Left ventricle myocardium inferior (tissue), 1 donor: ENCODE results near the gene PTPRN2. TPM values are rescaled to one million over a fixed set of nuclear protein-coding genes. Genes with fewer than 3 reads are reported as not detected.

Experiments
- DNase-seq: peaks from one replicate; pipeline ENCODE4 v3.0.0-alpha.2; 2020
- H3K27ac ChIP-seq: fragments of 200-600 bp; replicated peaks from 2 replicates; pipeline ENCODE4 v1.8.0; 2021
- H3K27me3 ChIP-seq: fragments of 200-600 bp; 2 replicates; pipeline ENCODE4 v1.8.0; 2021; ENCODE audit warnings: low read depth
- H3K36me3 ChIP-seq: fragments of 200-600 bp; 2 replicates; pipeline ENCODE4 v1.8.0; 2021
- H3K4me1 ChIP-seq: fragments of 200-600 bp; 2 replicates; pipeline ENCODE4 v1.8.0; 2021
- H3K4me3 ChIP-seq: fragments of 200-600 bp; 2 replicates; pipeline ENCODE4 v1.8.0; 2021; ENCODE audit warnings: mild to moderate bottlenecking, moderate library complexity
- H3K9me3 ChIP-seq: fragments of 200-600 bp; replicated peaks from 2 replicates; pipeline ENCODE4 v1.8.0; 2021
- CTCF ChIP-seq: fragments of 200-600 bp; IDR thresholded peaks from 2 replicates; pipeline ENCODE4 v1.8.0; 2021; ENCODE audit warnings: antibody characterized with exemption, mild to moderate bottlenecking, borderline replicate concordance
- intact Hi-C: fragments of 100-400 bp; cut with micrococcal nuclease; formaldehyde crosslinking; loops from one replicate; pipeline ENCODE4 v1.11.0; 2022
- total RNA-seq: library from RNA; stranded (reverse); fragmentation: NEBNext Ultra II Directional; extraction: Animal tissue kit (Norgen Biotek cat#: 25700); gene quantifications from one replicate; pipeline ENCODE4 v1.2.1, GENCODE V29; 2021
- donor health status: DM: no; HTN: yes; CAD: no; lungs with severe emphysema.

PTPRN2 gene
- total RNA-seq, 1 donor from 2014 or later, result 1.3 TPM

- Histone ChIP-seq H3K27ac (no peak overlapping the region), H3K4me3 (no peak overlapping the region), H3K27me3 (peaks cover 35% of the 10 kb centered on the region), H3K4me1 (no peaks in the 10 kb centered on the region), H3K9me3 (peaks cover 17% of the 10 kb centered on the region), H3K36me3 (no peaks in the 10 kb centered on the region)
- DNase-seq, result no peak
- TF ChIP-seq CTCF, result no peak
- intact Hi-C loops, result no loop called here
Observed at GRCh38 chr7:158111049-158111751, 476.4 kb downstream of the PTPRN2 start.

GRCh38 chr7:158110661-158111048 is 477.0 kb downstream of the PTPRN2 start:
- Histone ChIP-seq H3K9me3 (peaks cover 11% of the 10 kb centered on the region), H3K27me3 (peaks cover 41% of the 10 kb centered on the region), H3K4me3 (no peak overlapping the region), H3K4me1 (no peaks in the 10 kb centered on the region), H3K36me3 (no peaks in the 10 kb centered on the region), H3K27ac (no peak overlapping the region)
- intact Hi-C loops, result no loop called here
- DNase-seq, result no peak
- TF ChIP-seq CTCF, result no peak

DNA sequence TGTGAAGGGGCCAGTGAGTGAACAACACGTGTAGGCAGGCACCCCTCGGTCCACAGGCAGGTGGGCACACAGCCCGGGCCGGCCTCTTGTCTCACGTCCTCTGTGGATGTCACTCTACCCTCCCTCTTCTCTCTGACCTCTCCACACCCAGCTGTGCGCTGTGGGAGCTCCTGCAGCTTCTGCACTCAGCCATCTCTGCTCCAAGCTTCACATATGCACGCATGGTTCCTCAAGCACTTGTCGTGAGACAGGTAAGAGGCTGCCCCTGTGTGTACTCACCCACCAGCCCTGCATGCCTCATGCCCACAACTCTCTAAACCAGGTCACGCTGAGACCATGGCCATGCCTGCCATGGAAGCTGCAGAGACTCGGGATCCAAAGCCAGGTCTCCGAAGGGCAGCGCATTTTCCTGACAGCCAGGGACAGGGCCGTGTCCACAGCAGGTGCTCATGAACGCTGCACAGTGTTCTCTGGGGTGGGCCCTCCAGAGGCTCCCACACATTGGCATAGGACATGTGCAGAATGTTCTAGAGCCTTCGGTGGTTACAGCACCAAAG is 477.5 kb downstream of the PTPRN2 start:
- Histone ChIP-seq H3K27me3 (peaks cover 45% of the 10 kb centered on the region), H3K4me1 (no peaks in the 10 kb centered on the region), H3K36me3 (no peaks in the 10 kb centered on the region), H3K27ac (no peak overlapping the region), H3K4me3 (no peak overlapping the region), H3K9me3 (peaks cover 9% of the 10 kb centered on the region)
- TF ChIP-seq CTCF, result no peak
- intact Hi-C loops, result no loop called here
- DNase-seq, result no peak

DNA sequence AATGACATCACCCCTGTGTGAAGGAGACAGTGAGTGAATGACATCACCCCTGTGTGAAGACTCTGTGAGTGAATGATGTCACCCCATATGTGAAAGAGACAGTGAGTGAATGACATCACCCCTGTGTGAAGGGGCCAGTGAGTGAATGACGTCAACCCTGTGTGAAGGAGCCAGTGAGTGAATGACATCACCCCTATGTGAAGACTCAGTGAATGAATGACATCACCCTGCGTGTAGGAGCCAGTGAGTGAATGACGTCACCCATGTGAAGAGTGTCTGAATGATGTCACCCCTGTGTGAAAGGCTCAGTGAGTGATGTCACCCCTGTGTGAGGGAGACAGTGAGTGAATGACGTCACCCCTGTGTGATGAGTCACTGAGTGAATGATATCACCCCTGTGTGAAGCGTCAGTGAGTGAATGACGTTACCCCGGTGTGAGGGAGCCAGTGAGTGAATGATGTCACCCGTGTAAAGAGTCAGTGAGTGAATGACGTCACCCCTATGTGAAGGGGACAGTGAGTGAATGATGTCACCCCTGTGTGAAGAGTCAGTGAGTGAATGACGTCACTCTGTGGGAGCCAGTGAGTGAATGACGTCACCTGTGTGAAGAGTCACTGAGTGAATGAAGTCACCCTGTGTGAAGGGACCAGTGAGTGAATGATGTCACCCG is 478.1 kb downstream of the PTPRN2 start:
- no peak for TF ChIP-seq CTCF
- intact Hi-C loops, result no loop called here
- H3K36me3 ChIP-seq, result no peaks in the 10 kb centered on the region
- no peaks in the 10 kb centered on the region for H3K4me1 ChIP-seq
- no peak overlapping the region for H3K27ac ChIP-seq
- no peak overlapping the region for H3K4me3 ChIP-seq
- H3K27me3 ChIP-seq, result peaks cover 45% of the 10 kb centered on the region
- peaks cover 3% of the 10 kb centered on the region for H3K9me3 ChIP-seq
- no peak for DNase-seq

DNA sequence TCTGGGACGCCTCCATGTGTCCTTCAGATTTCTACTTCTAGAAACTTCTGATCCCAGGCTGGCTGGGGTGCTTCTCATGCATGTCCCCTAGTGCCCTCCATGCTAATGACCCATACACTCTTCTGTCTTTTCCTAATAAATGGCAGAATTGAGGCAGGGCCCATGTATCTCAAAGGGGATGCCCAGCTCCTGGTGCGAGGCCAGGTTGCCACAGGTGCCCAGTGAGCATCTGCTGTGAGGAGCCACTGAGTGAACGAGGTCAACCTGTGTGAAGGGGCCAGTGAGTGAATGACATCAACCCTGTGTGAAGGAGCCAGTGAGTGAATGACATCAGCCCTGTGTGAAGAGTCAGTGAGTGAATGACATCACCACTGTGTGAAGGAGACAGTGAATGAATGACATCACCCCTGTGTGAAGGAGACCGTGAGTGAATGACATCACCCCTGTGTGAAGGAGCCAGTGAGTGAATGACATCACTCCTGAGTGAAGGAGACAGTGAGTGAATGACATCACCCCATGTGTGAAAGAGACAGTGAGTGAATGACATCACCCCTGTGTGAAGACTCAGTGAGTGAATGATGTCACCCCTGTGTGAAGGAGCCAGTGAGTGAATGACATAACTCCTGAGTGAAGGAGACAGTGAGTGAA is 478.9 kb downstream of the PTPRN2 start:
- no peaks in the 10 kb centered on the region for H3K4me1 ChIP-seq
- intact Hi-C loops, result no loop called here
- H3K36me3 ChIP-seq, result no peaks in the 10 kb centered on the region
- no peaks in the 10 kb centered on the region for H3K9me3 ChIP-seq
- TF ChIP-seq CTCF, result no peak
- no peak overlapping the region for H3K27ac ChIP-seq
- peaks cover 45% of the 10 kb centered on the region for H3K27me3 ChIP-seq
- DNase-seq, result no peak
- H3K4me3 ChIP-seq, result no peak overlapping the region
